Activated CD4-positive, alpha-beta T cell treated with anti-CD3 and anti-CD28 coated beads, Interleukin-2, Interleukin-6, amounts not matched to agents 100 ng/mL and 50 ng/mL, durations not matched to agents 16 hours and 8 hours (primary cell): Measurements from ENCODE around the gene NUTM2A.
A peak's percentile ranks its signal among the peaks of the same experiment; 100 is the strongest.
"Not testable (repeated sequence)": the region's sequence is repeated elsewhere in the genome, so short reads cannot be mapped to it uniquely, and the experiment has no call there.

Experiments
- DNase-seq: peaks from one replicate; pipeline ENCODE4 v3.0.0-alpha.2; 2020

Gene NUTM2A, protein sequence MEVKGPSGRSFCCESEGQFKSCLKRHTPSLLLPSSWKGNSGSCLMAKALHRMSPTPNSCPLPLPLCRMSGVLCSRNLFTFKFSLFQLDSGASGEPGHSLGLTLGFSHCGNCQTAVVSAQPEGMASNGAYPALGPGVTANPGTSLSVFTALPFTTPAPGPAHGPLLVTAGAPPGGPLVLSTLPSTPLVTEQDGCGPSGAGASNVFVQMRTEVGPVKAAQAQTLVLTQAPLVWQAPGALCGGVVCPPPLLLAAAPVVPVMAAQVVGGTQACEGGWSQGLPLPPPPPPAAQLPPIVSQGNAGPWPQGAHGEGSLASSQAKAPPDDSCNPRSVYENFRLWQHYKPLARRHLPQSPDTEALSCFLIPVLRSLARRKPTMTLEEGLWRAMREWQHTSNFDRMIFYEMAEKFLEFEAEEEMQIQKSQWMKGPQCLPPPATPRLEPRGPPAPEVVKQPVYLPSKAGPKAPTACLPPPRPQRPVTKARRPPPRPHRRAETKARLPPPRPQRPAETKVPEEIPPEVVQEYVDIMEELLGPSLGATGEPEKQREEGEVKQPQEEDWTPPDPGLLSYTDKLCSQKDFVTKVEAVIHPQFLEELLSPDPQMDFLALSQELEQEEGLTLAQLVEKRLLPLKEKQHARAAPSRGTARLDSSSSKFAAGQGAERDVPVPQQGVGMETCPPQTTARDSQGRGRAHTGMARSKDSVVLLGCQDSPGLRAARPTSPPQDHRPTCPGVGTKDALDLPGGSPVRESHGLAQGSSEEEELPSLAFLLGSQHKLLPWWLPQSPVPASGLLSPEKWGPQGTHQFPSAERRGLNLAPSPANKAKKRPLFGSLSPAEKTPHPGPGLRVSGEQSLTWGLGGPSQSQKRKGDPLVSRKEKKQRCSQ

DNA sequence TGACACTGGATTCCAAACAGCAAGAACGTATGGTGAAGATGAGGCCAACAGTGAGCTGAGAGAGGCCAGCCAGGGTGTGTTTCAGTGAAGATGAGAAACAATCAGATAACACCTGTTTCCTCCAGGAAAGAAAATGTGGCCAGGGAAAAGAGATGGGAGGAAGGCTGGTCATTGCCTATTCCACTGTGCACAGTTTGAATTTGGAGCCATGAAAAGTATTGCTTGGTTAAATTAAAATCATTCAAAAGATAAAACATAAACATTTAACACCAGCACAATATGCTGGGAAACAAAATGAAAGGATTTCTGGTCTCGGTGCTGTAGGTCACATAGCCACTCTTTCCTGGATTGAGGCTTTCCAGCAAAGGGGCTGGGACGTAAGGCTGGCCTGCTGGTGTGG, at the start of gene NUTM2A:
Gene NUTM2A (plus strand): TSS at position 301 of the 400 bp plus-strand sequence. CDS start 383 bp downstream, outside the sequence.
- not testable (repeated sequence) for DNase-seq

DNA sequence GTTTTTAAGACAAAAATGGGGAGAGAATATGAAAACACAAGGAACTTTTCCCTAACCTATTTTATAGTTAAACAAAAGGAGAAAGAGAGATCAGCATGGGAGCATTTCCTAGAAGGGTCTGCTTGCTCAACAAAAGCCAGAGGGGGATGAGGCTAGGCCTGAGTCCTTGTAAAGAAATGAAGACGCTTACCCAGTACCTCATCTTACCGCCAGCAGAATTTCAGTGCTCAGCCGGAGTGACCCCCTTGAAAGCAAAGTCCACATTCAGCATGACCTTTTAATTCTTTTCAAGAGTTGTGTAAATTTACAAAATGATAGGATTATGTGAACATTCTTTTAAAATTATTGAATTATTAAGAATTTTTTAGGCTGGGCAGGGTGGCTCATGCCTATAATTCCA, 47.7 kb upstream of the NUTM2A start:
- not testable (repeated sequence) for DNase-seq

DNA sequence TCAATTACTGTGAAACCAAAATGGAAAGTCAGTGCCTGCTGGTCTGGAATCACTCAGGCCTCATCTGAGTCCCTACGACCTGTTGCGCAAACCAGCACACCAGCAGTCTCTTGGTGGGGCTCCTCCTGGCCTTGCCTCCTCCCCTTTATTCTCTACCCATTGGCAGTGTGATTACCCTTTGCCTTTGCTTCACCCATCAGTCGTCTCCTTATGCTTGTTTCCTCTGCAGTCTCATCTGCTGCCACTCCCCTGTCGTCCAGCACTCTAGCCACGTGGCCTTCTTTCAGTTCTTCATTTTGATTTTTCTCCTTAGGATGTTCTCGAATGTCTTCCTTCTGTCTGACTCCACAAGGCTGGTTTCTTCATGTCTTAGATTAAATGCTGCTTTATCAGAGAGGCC, 40.8 kb upstream of the NUTM2A start:
- not testable (repeated sequence) for DNase-seq

DNA sequence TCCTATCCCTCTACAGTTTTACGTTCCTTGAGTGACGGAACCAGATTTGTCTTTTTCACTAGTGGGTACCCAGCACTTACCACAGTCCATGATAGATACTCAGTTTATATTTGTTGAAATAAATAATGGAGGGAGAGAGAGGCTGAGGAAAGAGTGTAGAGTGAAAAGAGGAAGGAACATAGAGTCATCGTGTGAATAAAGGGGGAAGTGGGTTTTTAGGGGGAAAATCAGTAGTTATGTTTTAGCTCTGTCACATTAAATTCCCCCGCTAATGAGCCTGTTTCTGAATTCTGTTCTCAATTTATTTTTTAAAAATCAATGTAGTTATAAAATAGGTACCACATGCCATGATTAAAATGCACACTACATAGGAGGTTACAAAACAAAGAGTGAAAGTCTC, 39.2 kb upstream of the NUTM2A start:
- DNase-seq, result not testable (repeated sequence)

DNA sequence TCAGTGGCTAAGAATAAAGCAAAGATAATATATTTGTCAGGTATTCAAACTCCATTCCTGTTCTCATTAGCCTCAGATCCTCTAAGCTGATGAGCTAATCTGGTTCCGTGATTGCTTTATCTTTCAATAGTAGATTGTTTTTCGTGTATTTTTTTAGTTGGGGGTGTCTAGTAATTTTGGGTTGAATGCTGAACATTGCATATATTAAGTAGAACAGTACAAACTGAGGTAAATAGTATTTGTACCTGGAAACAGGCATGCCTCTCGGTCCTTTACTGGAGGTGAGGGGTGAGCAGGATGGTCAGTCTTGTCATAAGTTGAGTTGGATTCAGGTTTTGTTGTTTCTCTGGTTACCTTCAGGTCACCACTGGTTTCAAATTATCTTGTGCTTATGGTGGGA, 37.7 kb upstream of the NUTM2A start:
- DNase-seq, result not testable (repeated sequence)

DNA sequence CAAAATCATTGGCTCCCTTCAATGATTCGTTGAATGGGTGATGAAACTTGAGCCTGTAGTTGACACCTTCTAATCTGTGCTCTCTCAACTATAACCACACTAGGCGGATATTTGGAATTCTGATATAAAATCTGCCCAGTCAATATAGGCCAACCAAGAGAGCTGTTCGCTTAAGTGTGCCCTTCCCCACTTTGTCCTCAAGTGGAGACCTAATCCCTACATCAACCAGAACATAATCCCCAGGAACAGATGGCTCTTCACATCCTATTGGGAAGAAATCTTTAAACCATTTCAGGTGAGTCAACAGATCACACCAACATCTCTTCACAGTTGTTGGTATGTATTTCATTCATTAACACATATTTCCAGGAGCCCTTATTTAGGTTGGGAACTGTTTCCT, 33.4 kb upstream of the NUTM2A start:
- not testable (repeated sequence) for DNase-seq

DNA sequence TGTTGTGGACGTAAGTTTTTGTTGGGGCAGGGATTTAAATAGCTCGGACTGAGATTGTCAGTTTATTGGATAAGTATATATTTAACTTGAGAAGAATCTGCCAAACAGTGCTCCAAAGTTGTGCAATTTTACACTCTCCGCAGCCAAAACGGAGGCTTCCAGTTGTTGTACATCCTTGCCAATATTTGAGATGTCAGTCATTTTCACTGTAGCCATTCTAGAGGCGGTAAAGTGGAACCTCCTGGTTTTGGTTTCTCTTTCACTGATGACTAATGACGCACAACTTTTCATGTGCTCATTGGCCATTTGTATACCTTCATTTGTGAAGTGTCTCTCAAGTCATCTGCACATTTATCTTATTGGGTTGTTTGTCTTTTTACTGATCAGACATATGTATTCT, 24.3 kb upstream of the NUTM2A start:
- DNase-seq, result peak; percentile 69

DNA sequence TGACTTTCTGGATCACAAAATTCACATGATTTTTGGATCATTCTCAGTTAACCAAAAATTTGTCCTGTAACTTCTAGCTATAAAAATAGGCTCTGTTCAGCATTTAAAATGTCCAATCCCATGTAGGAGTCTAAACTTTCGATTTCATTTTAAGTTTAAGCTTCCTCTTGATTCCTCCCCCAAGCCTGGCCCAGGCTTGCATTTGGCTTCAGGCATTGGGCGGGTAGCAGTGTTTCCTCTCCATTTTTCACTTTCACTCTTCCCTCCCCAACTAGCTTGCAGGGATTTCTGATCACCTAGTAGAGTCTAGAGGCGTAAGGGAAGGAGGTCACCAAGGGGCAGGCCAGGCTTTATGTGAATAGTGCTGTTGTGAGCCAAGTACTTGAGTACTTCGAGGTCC, 20.4 kb upstream of the NUTM2A start:
- peak; percentile 9 for DNase-seq

DNA sequence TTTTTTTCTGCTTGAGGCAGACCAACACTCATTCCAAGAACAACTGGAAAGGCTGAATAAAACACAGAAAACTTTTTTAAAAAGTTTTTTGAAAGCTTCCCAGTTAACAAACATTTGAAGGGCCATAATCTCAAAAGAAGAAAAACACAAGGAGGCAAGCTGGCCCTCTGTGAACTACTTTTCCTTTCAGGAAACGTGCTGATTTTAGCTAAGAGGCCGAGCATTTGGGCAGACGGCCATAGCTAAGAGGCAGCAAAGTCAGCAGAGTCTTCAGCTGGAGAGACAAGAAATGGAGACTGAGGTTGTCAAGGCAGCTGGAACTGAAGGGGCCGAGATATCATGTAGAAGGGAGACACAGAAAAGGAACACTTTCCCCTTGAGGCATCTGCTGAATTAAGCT, 18.3 kb upstream of the NUTM2A start:
- DNase-seq, result not testable (repeated sequence)

DNA sequence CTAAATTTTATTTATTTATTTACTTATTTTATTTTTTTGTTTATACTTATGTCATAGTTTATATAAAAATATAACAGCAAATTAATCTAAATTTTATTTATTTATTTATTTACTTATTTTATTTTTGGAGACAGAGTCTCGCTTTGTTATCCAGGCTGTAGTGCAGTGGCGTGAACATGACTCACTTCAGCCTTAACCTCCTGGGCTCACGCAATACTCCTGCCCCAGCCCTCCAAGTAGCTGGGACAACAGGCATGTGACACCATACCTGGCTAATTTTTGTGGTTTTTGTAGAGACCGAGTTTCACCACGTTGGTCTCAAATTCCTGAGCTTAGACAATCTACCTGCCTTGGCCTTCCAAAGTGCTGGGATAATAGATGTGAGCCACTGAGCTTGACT, 14.9 kb upstream of the NUTM2A start:
- not testable (repeated sequence) for DNase-seq

DNA sequence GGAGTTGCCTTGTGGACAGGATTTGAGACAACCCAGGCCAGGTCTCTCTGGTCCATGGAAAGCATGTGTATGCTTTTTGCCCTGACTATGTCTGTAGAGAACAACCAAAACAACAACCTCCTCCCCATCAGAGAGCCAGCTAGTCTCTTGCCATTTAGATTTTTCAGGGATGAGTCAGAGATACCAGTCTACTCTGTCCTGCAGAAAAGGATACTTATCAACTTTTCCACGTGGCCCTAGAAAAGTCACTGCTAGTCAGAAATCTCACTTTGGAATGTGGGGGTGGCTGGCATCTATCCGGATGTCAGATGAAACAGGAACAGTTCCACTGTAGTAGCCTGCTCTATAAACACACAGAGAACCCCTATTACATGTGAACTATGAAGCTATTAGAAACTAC, 13.4 kb upstream of the NUTM2A start:
- not testable (repeated sequence) for DNase-seq

DNA sequence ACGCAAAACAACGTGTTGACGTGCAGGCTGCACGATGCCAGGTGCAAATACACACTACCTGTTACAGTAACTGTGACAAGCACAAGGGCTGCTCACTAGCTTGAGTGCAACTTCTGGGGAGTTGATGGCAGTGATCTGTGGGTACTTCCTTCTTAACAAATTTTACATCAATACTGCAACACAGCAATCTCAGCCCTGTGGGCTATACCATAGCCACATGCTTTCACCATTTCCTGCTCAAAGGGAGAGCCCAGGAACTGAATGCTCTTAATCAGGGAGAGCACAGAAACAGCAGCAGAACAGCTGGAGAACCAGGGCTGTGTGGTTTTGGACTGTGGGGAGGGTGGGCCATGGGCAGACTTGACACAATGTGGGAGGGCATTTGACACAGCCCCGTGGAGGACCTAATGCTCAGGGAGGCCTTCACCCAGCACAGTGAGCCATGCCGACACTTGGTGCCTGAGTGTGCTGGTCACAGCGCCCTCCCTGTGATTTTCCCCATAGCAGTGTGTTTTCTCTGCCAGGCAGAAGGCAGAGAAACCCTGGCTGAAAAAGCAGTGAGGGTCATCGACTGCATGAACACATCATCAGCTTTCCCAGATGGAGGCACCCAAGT, 12.0 kb upstream of the NUTM2A start:
- DNase-seq, result not testable (repeated sequence)

DNA sequence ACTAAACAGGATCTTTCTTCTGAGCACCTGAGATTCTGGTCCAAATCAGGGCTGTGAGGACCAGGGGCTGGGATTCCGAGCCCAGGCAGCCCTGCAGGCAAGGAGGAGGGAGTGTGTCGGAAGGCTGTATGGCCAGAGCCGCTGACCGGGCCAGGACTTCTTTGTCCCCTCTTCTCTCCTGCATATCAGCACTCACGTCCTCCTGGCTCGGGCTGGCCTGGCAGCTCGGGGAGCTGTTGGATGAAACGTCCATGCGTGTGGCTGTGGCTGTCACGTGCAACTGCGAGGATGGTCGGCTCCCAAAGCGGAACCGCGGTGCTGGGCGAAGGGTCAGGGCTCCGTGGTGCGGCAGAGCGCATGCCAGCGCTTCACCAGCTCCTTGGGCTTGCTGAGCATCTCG, 11.4 kb upstream of the NUTM2A start:
- not testable (repeated sequence) for DNase-seq

DNA sequence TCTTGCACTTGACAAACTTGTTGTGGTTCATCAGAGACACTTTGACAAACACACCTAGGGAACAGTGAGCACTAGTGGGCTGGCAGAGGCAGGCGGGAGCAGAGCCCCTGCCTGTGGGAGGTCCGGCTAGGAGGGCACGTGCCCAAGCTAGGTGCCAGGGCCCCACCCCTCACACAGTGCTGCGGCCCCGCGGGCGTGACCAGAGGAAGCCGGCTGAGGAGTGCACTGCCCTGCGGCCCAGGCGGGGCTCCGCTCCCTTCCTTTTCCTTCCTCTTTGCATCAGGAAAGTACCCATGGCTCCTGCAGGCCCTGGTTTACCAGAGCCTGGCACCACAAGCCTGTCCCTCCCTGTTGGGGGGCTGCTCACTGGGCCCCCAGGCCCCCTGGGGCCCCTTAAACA, 9.1 kb upstream of the NUTM2A start:
- not testable (repeated sequence) for DNase-seq

DNA sequence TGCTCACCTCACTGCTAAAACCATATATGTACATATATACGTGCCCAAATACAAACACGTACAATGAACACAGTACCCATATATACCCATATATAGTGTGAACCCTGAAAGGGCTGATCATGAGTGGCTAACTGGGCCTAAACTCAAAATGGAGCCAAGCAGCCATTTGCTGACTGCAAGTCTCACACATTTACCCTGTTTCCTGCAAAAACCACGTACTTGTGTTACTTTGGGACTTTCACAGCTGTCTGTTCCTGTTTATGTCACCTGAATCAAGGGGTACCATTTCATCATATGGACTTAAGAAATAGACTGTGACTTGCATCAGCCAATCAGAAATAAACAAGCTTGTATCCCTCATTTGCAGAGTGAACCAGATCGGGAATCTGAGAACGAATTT, 5.9 kb upstream of the NUTM2A start:
- DNase-seq, result not testable (repeated sequence)

DNA sequence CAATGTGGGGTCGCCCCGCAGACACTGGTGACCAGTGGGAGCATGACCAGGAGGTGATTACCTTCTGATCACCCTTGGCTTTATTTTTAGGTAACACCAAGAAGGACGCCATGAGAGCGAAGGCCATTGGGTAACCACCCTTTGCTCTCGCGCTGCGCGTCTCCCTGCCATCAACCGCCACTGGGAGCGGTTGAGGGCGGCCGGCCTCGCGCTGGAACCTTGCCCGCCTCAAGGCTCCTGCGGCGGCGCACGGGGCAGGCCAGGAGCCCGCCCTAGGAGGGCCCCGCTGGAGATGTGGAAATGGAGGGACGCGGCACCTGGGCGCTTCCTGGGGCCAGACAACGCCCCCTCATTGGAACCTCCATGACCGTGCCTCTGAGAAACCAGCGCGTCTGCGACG, 2.5 kb upstream of the NUTM2A start:
- DNase-seq, result not testable (repeated sequence)

DNA sequence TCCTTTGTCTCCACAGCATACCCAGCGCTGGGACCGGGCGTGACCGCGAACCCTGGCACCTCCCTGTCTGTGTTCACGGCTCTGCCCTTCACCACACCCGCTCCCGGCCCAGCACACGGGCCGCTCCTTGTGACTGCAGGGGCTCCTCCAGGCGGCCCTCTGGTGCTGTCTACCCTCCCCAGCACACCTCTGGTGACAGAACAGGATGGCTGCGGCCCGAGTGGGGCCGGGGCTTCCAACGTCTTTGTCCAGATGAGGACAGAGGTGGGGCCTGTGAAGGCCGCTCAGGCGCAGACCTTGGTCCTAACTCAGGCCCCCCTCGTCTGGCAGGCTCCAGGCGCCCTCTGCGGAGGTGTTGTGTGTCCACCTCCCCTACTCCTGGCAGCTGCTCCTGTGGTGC, 3.0 kb downstream of the NUTM2A start:
- not testable (repeated sequence) for DNase-seq

DNA sequence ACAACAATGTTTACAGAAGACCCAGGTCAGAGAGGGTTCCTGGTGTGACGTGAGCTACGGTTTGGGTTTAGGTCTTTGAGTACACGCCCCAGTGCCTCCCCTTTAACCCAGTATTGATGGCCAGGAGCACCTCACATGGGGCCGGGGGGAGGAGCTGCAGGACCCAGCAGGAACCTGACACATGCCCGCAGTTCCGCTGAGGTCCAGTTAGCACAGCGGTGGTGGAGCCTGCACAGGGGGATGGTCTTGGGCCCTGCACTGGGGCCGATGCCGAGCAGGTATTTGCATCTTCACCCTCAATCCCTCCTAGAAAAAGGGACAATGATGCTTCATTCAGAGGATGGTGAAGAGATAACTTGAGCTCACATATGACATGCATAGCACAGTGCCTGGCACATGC, 4.0 kb downstream of the NUTM2A start:
- DNase-seq, result not testable (repeated sequence)

DNA sequence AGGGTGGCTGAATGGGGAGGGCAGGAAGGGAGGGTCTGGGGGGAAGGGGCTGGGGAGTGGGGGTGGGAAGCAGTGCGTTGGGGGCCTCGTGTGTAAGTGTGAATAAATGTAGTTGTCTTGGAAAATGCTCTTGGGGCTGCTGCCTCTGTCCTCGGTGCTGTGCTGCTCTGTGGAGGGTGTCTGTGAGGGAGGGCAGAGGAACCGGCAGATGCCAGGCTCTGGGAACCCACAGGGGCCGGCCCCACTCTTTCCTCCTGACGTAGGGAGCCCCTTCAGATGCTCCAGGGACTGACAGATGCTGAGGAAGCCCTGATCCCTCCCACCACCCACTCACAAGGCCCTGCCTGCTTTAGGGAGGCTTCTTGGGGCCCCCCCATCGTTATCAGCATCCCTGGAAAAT, 9.6 kb downstream of the NUTM2A start:
- DNase-seq, result not testable (repeated sequence)

DNA sequence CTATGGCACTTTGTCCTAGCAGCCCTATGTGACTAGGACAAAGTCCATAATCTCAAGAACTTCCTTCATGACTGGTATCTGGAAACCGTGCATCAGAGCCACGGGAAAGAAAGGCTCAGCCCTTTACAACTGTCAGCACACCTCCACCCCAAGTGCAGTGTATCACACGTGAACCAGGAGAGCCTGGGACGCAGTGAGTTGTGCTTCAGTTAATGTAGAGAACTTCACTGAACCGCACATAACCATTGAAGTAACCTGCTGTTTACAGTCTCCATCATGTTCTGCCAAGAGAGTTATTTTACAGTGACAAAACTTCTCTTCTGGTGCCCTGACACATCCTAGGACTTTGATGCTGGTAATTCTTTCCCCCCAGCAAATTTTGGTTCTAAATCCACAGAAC, 12.0 kb downstream of the NUTM2A start:
- not testable (repeated sequence) for DNase-seq

DNA sequence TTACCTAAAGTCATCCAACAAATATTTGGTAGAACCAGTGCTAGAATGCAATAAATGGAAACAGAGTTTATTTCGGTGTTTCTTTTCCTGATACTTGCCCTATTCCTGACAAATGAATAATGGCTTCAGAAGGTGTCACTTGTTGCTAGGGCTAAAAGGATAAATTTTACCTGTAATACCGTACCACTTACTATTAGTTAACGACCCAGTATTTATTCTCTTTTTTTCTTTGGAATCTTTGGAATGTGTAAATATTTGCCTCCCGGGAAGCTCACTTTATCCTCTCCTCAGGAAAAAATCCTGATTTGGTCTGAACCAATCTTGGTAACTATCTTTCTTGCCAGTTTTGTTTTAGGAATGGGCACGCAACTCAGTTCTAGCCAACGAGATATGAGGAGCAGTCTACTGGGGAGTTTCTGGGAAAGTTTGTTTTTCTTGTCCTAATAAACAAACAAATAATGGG, 14.1 kb downstream of the NUTM2A start:
- DNase-seq, result not testable (repeated sequence)

DNA sequence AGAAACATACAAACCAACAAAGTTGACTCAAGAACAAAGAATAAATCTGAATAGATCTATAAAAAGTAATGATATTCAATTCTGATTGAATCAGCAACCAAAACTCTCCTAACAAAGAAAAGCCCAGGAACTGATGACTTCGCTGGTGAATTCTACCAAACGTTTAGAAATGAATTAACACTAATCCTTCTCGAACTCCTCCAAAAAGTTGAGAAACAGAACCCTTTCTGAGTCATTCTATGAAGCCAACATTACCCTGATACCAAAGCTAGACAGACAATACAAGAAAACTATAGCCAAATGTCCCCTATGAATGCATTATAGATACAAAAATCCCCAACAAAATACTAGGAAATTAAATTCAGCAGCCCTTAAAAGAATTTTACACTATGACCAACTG, 16.9 kb downstream of the NUTM2A start:
- not testable (repeated sequence) for DNase-seq

DNA sequence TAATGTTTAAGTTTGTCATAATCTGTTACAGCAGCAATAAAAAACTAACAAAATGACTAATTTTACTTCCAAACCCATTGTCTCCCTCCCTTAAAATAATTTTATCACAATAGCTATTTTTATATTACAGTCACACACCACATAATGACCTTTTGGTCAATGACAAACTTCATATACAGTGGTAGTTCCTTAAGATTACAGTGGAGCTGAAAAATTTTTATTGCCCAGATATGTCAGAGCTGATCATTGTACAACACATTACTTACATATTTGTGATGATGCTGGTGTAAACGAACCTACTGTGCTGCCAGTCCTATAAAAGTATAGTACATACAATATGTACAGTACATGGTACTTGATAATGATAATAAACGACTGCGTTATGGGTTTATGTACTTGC, 22.1 kb downstream of the NUTM2A start:
- not testable (repeated sequence) for DNase-seq
